H9 (cell line): ENCODE measurements around the gene PTPRN2. TPM values are rescaled to one million over a fixed set of nuclear protein-coding genes. Genes with fewer than 3 reads are reported as not detected.

Experiments
- DNase-seq: peaks from one replicate; pipeline ENCODE4 v3.0.0-alpha.2; 2017
- H2AFZ ChIP-seq: one replicate; pipeline ENCODE4 v1.6.1; 2013; ENCODE audit warnings: mild to moderate bottlenecking, low read length, control low read depth, moderate library complexity
- H2AK5ac ChIP-seq: 2 replicates; pipeline ENCODE4 v1.6.1; 2013; ENCODE audit warnings: low read length, control low read depth, mixed read lengths; ENCODE audit not compliant: insufficient read length
- H2BK120ac ChIP-seq: one replicate; pipeline ENCODE4 v1.6.1; 2013; ENCODE audit warnings: low read depth, mild to moderate bottlenecking, low read length, control low read depth, inconsistent platforms; ENCODE audit not compliant: poor library complexity, severe bottlenecking
- H2BK12ac ChIP-seq: 2 replicates; pipeline ENCODE4 v1.6.1; 2013; ENCODE audit warnings: low read length, control low read depth, mixed read lengths, low read depth; ENCODE audit not compliant: insufficient read length
- H2BK15ac ChIP-seq: 2 replicates; pipeline ENCODE4 v1.6.1; 2013; ENCODE audit warnings: low read depth, low read length, control low read depth
- H2BK20ac ChIP-seq: one replicate; pipeline ENCODE4 v1.6.1; 2013; ENCODE audit warnings: low read depth, mild to moderate bottlenecking, low read length, control low read depth, inconsistent platforms; ENCODE audit not compliant: poor library complexity, severe bottlenecking
- H2BK5ac ChIP-seq: 2 replicates; pipeline ENCODE4 v1.6.1; 2013; ENCODE audit warnings: low read length, control low read depth, mixed read lengths; ENCODE audit not compliant: insufficient read length
- H3K14ac ChIP-seq: 2 replicates; pipeline ENCODE4 v1.6.1; 2013; ENCODE audit warnings: low read length, control low read depth; ENCODE audit not compliant: insufficient read depth
- H3K18ac ChIP-seq: 2 replicates; pipeline ENCODE4 v1.6.1; 2013; ENCODE audit warnings: low read depth, mild to moderate bottlenecking, mixed read lengths, low read length, control low read depth; ENCODE audit not compliant: insufficient read length
- H3K23ac ChIP-seq: 2 replicates; pipeline ENCODE4 v1.6.1; 2013; ENCODE audit warnings: low read length, control low read depth, mixed read lengths, low read depth; ENCODE audit not compliant: insufficient read length
- H3K23me2 ChIP-seq: 2 replicates; pipeline ENCODE4 v1.6.1; 2013; ENCODE audit warnings: low read depth, mild to moderate bottlenecking, mixed read lengths, low read length, control low read depth; ENCODE audit not compliant: insufficient read length, poor library complexity, severe bottlenecking
- H3K27ac ChIP-seq: 2 replicates; pipeline ENCODE4 v1.5.1; 2013; ENCODE audit warnings: low read length, control low read depth, mixed read lengths, low read depth; ENCODE audit not compliant: insufficient read length
- H3K27me3 ChIP-seq: 2 replicates; pipeline ENCODE4 v1.6.1; 2013; ENCODE audit warnings: low read length, control low read depth, inconsistent platforms; ENCODE audit not compliant: insufficient read depth
- H3K4ac ChIP-seq: 2 replicates; pipeline ENCODE4 v1.6.1; 2013; ENCODE audit warnings: low read depth, mild to moderate bottlenecking, control low read depth, inconsistent platforms, low read length, moderate library complexity
- H3K4me1 ChIP-seq: 2 replicates; pipeline ENCODE4 v1.6.1; 2013; ENCODE audit warnings: low read length, control low read depth, inconsistent platforms; ENCODE audit not compliant: insufficient read depth
- H3K4me2 ChIP-seq: 2 replicates; pipeline ENCODE4 v1.6.1; 2013; ENCODE audit warnings: low read length, control low read depth, mixed read lengths; ENCODE audit not compliant: insufficient read length, insufficient read depth
- H3K56ac ChIP-seq: 2 replicates; pipeline ENCODE4 v1.6.1; 2013; ENCODE audit warnings: low read depth, mild to moderate bottlenecking, mixed read lengths, low read length, control low read depth; ENCODE audit not compliant: insufficient read length
- H3K79me1 ChIP-seq: 2 replicates; pipeline ENCODE4 v1.6.1; 2013; ENCODE audit warnings: low read depth, mild to moderate bottlenecking, moderate library complexity, low read length, control low read depth, inconsistent platforms; ENCODE audit not compliant: insufficient read depth, poor library complexity, severe bottlenecking
- H3K79me2 ChIP-seq: 2 replicates; pipeline ENCODE4 v1.6.1; 2013; ENCODE audit warnings: low read length, control low read depth, inconsistent platforms; ENCODE audit not compliant: insufficient read depth
- H3K9ac ChIP-seq: 2 replicates; pipeline ENCODE4 v1.6.1; 2013; ENCODE audit warnings: low read length, control low read depth, mixed read lengths; ENCODE audit not compliant: insufficient read length; ENCODE audit errors: extremely low read depth
- H3K9me3 ChIP-seq: one replicate; pipeline ENCODE4 v1.6.1; 2013; ENCODE audit warnings: low read depth, low read length, inconsistent platforms; ENCODE audit not compliant: control insufficient read depth
- H3T11ph ChIP-seq: one replicate; pipeline ENCODE4 v1.6.1; 2013; ENCODE audit warnings: mild to moderate bottlenecking, low read length, control low read depth, inconsistent platforms
- H4K20me1 ChIP-seq: one replicate; pipeline ENCODE4 v1.6.1; 2013; ENCODE audit not compliant: control insufficient read depth, insufficient read length, insufficient read depth
- H4K5ac ChIP-seq: 2 replicates; pipeline ENCODE4 v1.6.1; 2013; ENCODE audit warnings: low read depth, mild to moderate bottlenecking, mixed read lengths, low read length, control low read depth; ENCODE audit not compliant: insufficient read length
- H4K8ac ChIP-seq: replicated peaks from 2 replicates; pipeline ENCODE4 v1.6.1; 2013; ENCODE audit warnings: low read length, control low read depth, mixed read lengths, low read depth; ENCODE audit not compliant: insufficient read length
- H4K91ac ChIP-seq: 2 replicates; pipeline ENCODE4 v1.6.1; 2013; ENCODE audit warnings: low read depth, mild to moderate bottlenecking, moderate library complexity, mixed read lengths, low read length, control low read depth; ENCODE audit not compliant: insufficient read length
- H3K27ac Mint-ChIP-seq, 3 experiments: 2 replicates in 2 of 3; 3 replicates in 1 of 3; pipeline ENCODE4 v1.8.0; 2020 to 2021; ENCODE audit warnings: mixed read lengths in 3 of 3, mild to moderate bottlenecking in 1 of 3, moderate library complexity in 1 of 3
- H3K27me3 Mint-ChIP-seq: 2 replicates; pipeline ENCODE4 v1.8.0; 2021; ENCODE audit warnings: low read depth, mild to moderate bottlenecking, moderate library complexity, mixed read lengths
- H3K36me3 Mint-ChIP-seq, 3 experiments: 2 replicates in 2 of 3; 3 replicates in 1 of 3; pipeline ENCODE4 v1.8.0; 2020 to 2021; ENCODE audit warnings: low read depth in 3 of 3, mixed read lengths in 3 of 3; ENCODE audit not compliant: insufficient read depth in 1 of 3
- H3K4me1 Mint-ChIP-seq, 2 experiments: 2 replicates each; pipeline ENCODE4 v1.8.0; 2020; ENCODE audit warnings: mixed read lengths in 2 of 2
- H3K4me3 Mint-ChIP-seq, 2 experiments: 2 replicates in 1 of 2; 3 replicates in 1 of 2; pipeline ENCODE4 v1.8.0; 2020 to 2021; ENCODE audit warnings: mild to moderate bottlenecking in 2 of 2, mixed read lengths in 2 of 2, moderate library complexity in 1 of 2
- H3K9me3 Mint-ChIP-seq, 2 experiments: 2 replicates in 1 of 2; 3 replicates in 1 of 2; pipeline ENCODE4 v1.8.0; 2020; ENCODE audit warnings: mild to moderate bottlenecking in 2 of 2, mixed read lengths in 2 of 2, moderate library complexity in 1 of 2
- CTCF ChIP-seq: fragments of 200-600 bp; sonication (generic); conservative IDR thresholded peaks from 3 replicates; pipeline ENCODE4 v1.8.0; 2021; ENCODE audit warnings: antibody characterized with exemption, mild to moderate bottlenecking
- WGBS: extraction: QIAGEN DNeasy Blood & Tissue Kit; methylation state at CpG from one replicate; pipeline ENCODE4 v1.1.7; 2013; ENCODE audit warnings: missing lambda C conversion rate, low lambda C conversion rate, mixed read lengths; ENCODE audit not compliant: insufficient read length; ENCODE audit errors: extremely low coverage; 5-methylcytosine and 5-hydroxymethylcytosine counted together
- total RNA-seq: library from RNA; stranded (reverse); gene quantifications from 2 replicates; pipeline ENCODE4 v1.2.1, GENCODE V29; 2021

Gene PTPRN2
- total RNA-seq, 1 experiment from 2014 or later, result 5.2 TPM

GRCh38 chr7:158588085-158588877, 658 bp upstream of the PTPRN2 start:
- H3K4me1 ChIP-seq, result no peaks in the 10 kb centered on the region
- H3K23me2 ChIP-seq, result peaks cover 3% of the 10 kb centered on the region
- no peak for DNase-seq
- H2AK5ac ChIP-seq, result no peak overlapping the region
- H3K56ac ChIP-seq, result no peak overlapping the region
- H4K8ac ChIP-seq, result no peak overlapping the region
- no peak overlapping the region for H3K18ac ChIP-seq
- no peaks in the 10 kb centered on the region for H3K79me2 ChIP-seq
- Mint-ChIP-seq H3K27me3 (peaks cover 34% of the 10 kb centered on the region), H3K4me1 (peaks cover 16 to 34% of the 10 kb centered on the region in 2 experiments), H3K36me3 (no peaks in the 10 kb centered on the region; a peak in 1 of 7 replicates), H3K9me3 (peaks cover 0 to 3% of the 10 kb centered on the region in 2 experiments; a peak in 3 of 5 replicates), H3K27ac (no peak overlapping the region), H3K4me3 (peak overlapping the region; percentile 49 to 75)
- H3K9ac ChIP-seq, result no peak overlapping the region
- H2BK120ac ChIP-seq, result no peak overlapping the region
- H3K23ac ChIP-seq, result no peak overlapping the region
- no peak overlapping the region for H3T11ph ChIP-seq
- no peak overlapping the region for H3K4ac ChIP-seq
- H2BK12ac ChIP-seq, result no peak overlapping the region
- no peak overlapping the region for H2BK5ac ChIP-seq
- TF ChIP-seq CTCF, result no peak
- H3K27ac ChIP-seq, result no peak overlapping the region
- H4K20me1 ChIP-seq, result no peaks in the 10 kb centered on the region
- H2AFZ ChIP-seq, result no peak overlapping the region
- H2BK20ac ChIP-seq, result no peak overlapping the region
- WGBS, result no CpG with 5 or more reads among the region's 63 CpGs
- H3K4me2 ChIP-seq, result peak overlapping the region; percentile 19
- no peak overlapping the region for H2BK15ac ChIP-seq
- no peak overlapping the region for H4K91ac ChIP-seq
- H3K14ac ChIP-seq, result no peak overlapping the region; the same call in 1 of the 2 replicates
- no peaks in the 10 kb centered on the region for H3K9me3 ChIP-seq
- H4K5ac ChIP-seq, result no peak overlapping the region
- H3K79me1 ChIP-seq, result no peaks in the 10 kb centered on the region
- peaks cover 50% of the 10 kb centered on the region; the same call in 1 of the 2 replicates for H3K27me3 ChIP-seq
